Neural cell (in vitro differentiated cells): ENCODE data around the gene STARD13. TPM values are rescaled to one million over a fixed set of nuclear protein-coding genes. Genes with fewer than 3 reads are reported as not detected.

Experiments used
- H2AFZ ChIP-seq: fragments of 200-600, 300-800 bp; sonication (generic), shearing (Covaris generic); 2 replicates; pipeline ENCODE4 v1.6.0; 2014; ENCODE audit warnings: low read depth, mild to moderate bottlenecking, antibody characterized with exemption, low read length, moderate library complexity
- H3F3A ChIP-seq: fragments of 200-600 bp; shearing (Covaris generic); 2 replicates; pipeline ENCODE4 v1.6.1; 2016; ENCODE audit warnings: mild to moderate bottlenecking, moderate library complexity, mixed read lengths, antibody characterized with exemption, low read length; ENCODE audit not compliant: insufficient read depth, poor library complexity, severe bottlenecking
- H3K27ac ChIP-seq: fragments of 200-600, 300-800 bp; sonication (generic), shearing (Covaris generic); 2 replicates; pipeline ENCODE4 v1.5.1; 2014; ENCODE audit warnings: mild to moderate bottlenecking, low read length, moderate library complexity
- H3K27me3 ChIP-seq: fragments of 300-800, 200-600 bp; sonication (generic), shearing (Covaris generic); 2 replicates; pipeline ENCODE4 v1.6.0; 2014; ENCODE audit warnings: mild to moderate bottlenecking, low read depth, low read length, moderate library complexity; ENCODE audit not compliant: insufficient read depth
- H3K36me3 ChIP-seq: fragments of 300-800, 200-600 bp; sonication (generic), shearing (Covaris generic); 2 replicates; pipeline ENCODE4 v1.5.1; 2014; ENCODE audit warnings: mild to moderate bottlenecking, antibody characterized with exemption, low read length, moderate library complexity; ENCODE audit not compliant: insufficient read depth
- H3K4me2 ChIP-seq: fragments of 300-800, 200-600 bp; sonication (generic), shearing (Covaris generic); 2 replicates; pipeline ENCODE4 v1.6.0; 2014; ENCODE audit warnings: mild to moderate bottlenecking, low read length
- H3K4me3 ChIP-seq: fragments of 300-800, 200-600 bp; sonication (generic), shearing (Covaris generic); 2 replicates; pipeline ENCODE4 v1.5.1; 2014; ENCODE audit warnings: mild to moderate bottlenecking, low read length, moderate library complexity
- H3K79me2 ChIP-seq: fragments of 200-600 bp; shearing (Covaris generic); replicated peaks from 2 replicates; pipeline ENCODE4 v1.6.0; 2014; ENCODE audit warnings: mild to moderate bottlenecking, low read length, moderate library complexity; ENCODE audit not compliant: insufficient read depth
- H3K9ac ChIP-seq: fragments of 300-800, 200-600 bp; sonication (generic), shearing (Covaris generic); 2 replicates; pipeline ENCODE4 v1.6.1; 2016; ENCODE audit warnings: mild to moderate bottlenecking, low read length, mixed read lengths
- H3K9me2 ChIP-seq: fragments of 200-600 bp; shearing (Covaris generic); 2 replicates; pipeline ENCODE4 v1.6.1; 2016; ENCODE audit warnings: mild to moderate bottlenecking, low read length, mixed read lengths; ENCODE audit not compliant: insufficient read depth
- H3K9me3 ChIP-seq: fragments of 200-600, 300-800 bp; sonication (generic), shearing (Covaris generic); 2 replicates; pipeline ENCODE4 v1.6.1; 2016; ENCODE audit warnings: mild to moderate bottlenecking, mixed run types, low read length, moderate library complexity, mixed read lengths
- H4K20me1 ChIP-seq: fragments of 200-600 bp; shearing (Covaris generic); 2 replicates; pipeline ENCODE4 v1.6.1; 2016; ENCODE audit warnings: mild to moderate bottlenecking, mixed run types; ENCODE audit not compliant: insufficient read depth
- EP300 ChIP-seq: fragments of 450-650 bp; conservative IDR thresholded peaks from 2 replicates; pipeline ENCODE4 v1.6.1; 2014; ENCODE audit warnings: antibody characterized with exemption, mild to moderate bottlenecking, moderate library complexity; ENCODE audit not compliant: poor library complexity, severe bottlenecking
- EZH2 ChIP-seq: fragments of 200-600, 300-800 bp; shearing (Covaris generic), sonication (generic); IDR thresholded peaks from 2 replicates; pipeline ENCODE4 v1.6.1; 2014; ENCODE audit warnings: antibody characterized with exemption, low read length, borderline replicate concordance, mild to moderate bottlenecking; ENCODE audit not compliant: insufficient read depth, poor library complexity, severe bottlenecking
- MXI1 ChIP-seq: fragments of 450-650 bp; conservative IDR thresholded peaks from 2 replicates; pipeline ENCODE4 v1.6.1; 2014; ENCODE audit warnings: antibody characterized with exemption, mild to moderate bottlenecking; ENCODE audit not compliant: poor library complexity, severe bottlenecking
- POLR2AphosphoS5 ChIP-seq: IDR thresholded peaks from 2 replicates; pipeline ENCODE4 v1.6.1; 2012
- RAD21 ChIP-seq: fragments of 450-650 bp; conservative IDR thresholded peaks from 2 replicates; pipeline ENCODE4 v1.6.1; 2014; ENCODE audit warnings: antibody characterized with exemption, mild to moderate bottlenecking, moderate library complexity
- SMC3 ChIP-seq: fragments of 450-650 bp; conservative IDR thresholded peaks from 2 replicates; pipeline ENCODE4 v1.6.1; 2014; ENCODE audit warnings: antibody characterized with exemption, mild to moderate bottlenecking, moderate library complexity; ENCODE audit not compliant: poor library complexity
- TAF1 ChIP-seq: IDR thresholded peaks from 2 replicates; pipeline ENCODE4 v1.6.1; 2012; ENCODE audit warnings: low read depth
- polyA plus RNA-seq: library from polyadenylated mRNA; depleted of rRNA; stranded (reverse); fragments of >200 nt; gene quantifications from 2 replicates; pipeline ENCODE4 v1.2.3, GENCODE V29; 2014
- TF ChIP-seq, protein P1 (sequence below): IDR thresholded peaks from 2 replicates; pipeline ENCODE4 v1.6.1; 2012; ENCODE audit warnings: borderline replicate concordance
- TF ChIP-seq, protein P2 (sequence below): fragments of 450-650 bp; IDR thresholded peaks from 2 replicates; pipeline ENCODE4 v1.5.1; 2014; ENCODE audit warnings: antibody characterized with exemption, mild to moderate bottlenecking, moderate library complexity; ENCODE audit not compliant: poor library complexity, severe bottlenecking

The STARD13 gene
- polyA plus RNA-seq, 1 donor from 2014 or later, result 0.05 TPM

DNA sequence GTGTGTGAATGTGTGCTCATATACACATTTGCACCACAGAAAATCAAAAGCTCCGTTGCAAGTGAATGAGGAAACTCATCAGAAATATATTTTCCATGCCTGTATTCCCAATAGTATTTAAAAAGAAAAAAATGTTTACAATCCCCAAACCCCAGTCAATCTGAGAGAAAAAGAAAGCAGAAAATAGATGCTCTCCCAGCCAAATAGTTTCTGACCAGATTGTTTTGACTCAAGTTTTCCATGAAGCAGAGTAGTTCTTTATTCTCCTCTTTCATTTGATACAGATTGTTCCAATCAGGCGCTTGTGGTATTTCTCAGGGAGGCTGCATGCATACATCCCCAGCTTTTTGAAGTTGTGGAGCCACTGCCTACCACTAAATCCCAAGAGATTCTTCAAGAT is 110.6 kb downstream of the STARD13 start:
- Histone ChIP-seq H3F3A (no peaks in the 10 kb centered on the region), H3K36me3 (no peaks in the 10 kb centered on the region), H3K9ac (no peak overlapping the region), H3K9me3 (no peaks in the 10 kb centered on the region), H4K20me1 (no peaks in the 10 kb centered on the region), H3K27ac (no peak overlapping the region), H3K9me2 (no peaks in the 10 kb centered on the region), H3K4me2 (no peak overlapping the region), H3K4me3 (no peak overlapping the region), H3K27me3 (no peaks in the 10 kb centered on the region), H2AFZ (no peak overlapping the region), H3K79me2 (no peaks in the 10 kb centered on the region)
- TF ChIP-seq RAD21, result no peak
- TF ChIP-seq POLR2AphosphoS5, result no peak
- TF ChIP-seq EZH2, result no peak
- TF ChIP-seq, protein P1, sequence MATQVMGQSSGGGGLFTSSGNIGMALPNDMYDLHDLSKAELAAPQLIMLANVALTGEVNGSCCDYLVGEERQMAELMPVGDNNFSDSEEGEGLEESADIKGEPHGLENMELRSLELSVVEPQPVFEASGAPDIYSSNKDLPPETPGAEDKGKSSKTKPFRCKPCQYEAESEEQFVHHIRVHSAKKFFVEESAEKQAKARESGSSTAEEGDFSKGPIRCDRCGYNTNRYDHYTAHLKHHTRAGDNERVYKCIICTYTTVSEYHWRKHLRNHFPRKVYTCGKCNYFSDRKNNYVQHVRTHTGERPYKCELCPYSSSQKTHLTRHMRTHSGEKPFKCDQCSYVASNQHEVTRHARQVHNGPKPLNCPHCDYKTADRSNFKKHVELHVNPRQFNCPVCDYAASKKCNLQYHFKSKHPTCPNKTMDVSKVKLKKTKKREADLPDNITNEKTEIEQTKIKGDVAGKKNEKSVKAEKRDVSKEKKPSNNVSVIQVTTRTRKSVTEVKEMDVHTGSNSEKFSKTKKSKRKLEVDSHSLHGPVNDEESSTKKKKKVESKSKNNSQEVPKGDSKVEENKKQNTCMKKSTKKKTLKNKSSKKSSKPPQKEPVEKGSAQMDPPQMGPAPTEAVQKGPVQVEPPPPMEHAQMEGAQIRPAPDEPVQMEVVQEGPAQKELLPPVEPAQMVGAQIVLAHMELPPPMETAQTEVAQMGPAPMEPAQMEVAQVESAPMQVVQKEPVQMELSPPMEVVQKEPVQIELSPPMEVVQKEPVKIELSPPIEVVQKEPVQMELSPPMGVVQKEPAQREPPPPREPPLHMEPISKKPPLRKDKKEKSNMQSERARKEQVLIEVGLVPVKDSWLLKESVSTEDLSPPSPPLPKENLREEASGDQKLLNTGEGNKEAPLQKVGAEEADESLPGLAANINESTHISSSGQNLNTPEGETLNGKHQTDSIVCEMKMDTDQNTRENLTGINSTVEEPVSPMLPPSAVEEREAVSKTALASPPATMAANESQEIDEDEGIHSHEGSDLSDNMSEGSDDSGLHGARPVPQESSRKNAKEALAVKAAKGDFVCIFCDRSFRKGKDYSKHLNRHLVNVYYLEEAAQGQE, result no peak
- TF ChIP-seq EP300, result no peak
- TF ChIP-seq TAF1, result no peak
- TF ChIP-seq, protein P2, sequence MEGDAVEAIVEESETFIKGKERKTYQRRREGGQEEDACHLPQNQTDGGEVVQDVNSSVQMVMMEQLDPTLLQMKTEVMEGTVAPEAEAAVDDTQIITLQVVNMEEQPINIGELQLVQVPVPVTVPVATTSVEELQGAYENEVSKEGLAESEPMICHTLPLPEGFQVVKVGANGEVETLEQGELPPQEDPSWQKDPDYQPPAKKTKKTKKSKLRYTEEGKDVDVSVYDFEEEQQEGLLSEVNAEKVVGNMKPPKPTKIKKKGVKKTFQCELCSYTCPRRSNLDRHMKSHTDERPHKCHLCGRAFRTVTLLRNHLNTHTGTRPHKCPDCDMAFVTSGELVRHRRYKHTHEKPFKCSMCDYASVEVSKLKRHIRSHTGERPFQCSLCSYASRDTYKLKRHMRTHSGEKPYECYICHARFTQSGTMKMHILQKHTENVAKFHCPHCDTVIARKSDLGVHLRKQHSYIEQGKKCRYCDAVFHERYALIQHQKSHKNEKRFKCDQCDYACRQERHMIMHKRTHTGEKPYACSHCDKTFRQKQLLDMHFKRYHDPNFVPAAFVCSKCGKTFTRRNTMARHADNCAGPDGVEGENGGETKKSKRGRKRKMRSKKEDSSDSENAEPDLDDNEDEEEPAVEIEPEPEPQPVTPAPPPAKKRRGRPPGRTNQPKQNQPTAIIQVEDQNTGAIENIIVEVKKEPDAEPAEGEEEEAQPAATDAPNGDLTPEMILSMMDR, result no peak
- TF ChIP-seq SMC3, result no peak
- TF ChIP-seq MXI1, result no peak

DNA sequence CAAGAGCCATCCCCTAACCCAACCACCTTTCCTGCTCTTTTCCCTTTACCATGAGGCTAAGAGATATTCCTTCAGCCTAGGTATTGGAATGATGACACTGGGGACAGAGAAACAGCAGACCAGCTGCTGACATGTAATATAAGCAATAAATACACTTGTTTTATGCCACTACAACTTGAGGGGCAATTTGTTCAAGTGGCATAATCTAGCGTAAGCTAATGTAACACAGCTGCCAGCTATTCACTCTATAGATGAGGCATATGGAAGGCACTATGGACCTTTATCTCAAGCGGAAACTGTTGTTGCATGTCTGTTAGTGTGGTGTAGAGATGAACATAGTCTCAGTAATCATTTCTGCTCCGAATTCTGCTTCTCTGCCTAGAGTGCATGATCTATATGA is 111.1 kb downstream of the STARD13 start:
- no peaks in the 10 kb centered on the region for H4K20me1 ChIP-seq
- no peak for TF ChIP-seq RAD21
- no peak for TF ChIP-seq MXI1
- TF ChIP-seq, protein P1, result no peak
- no peak for TF ChIP-seq EZH2
- TF ChIP-seq EP300, result no peak
- TF ChIP-seq, protein P2, result no peak
- no peak for TF ChIP-seq POLR2AphosphoS5
- no peak for TF ChIP-seq TAF1
- no peak for TF ChIP-seq SMC3
- H3K4me2 ChIP-seq, result no peak overlapping the region
- H3K4me3 ChIP-seq, result no peak overlapping the region
- H3K9me3 ChIP-seq, result no peaks in the 10 kb centered on the region
- H3K9me2 ChIP-seq, result no peaks in the 10 kb centered on the region
- no peak overlapping the region for H2AFZ ChIP-seq
- no peaks in the 10 kb centered on the region for H3K27me3 ChIP-seq
- no peaks in the 10 kb centered on the region for H3K36me3 ChIP-seq
- H3K79me2 ChIP-seq, result no peaks in the 10 kb centered on the region
- no peak overlapping the region for H3K9ac ChIP-seq
- H3K27ac ChIP-seq, result no peak overlapping the region
- H3F3A ChIP-seq, result no peaks in the 10 kb centered on the region
